ENCODE measurements around the gene PDCD1.

DNA sequence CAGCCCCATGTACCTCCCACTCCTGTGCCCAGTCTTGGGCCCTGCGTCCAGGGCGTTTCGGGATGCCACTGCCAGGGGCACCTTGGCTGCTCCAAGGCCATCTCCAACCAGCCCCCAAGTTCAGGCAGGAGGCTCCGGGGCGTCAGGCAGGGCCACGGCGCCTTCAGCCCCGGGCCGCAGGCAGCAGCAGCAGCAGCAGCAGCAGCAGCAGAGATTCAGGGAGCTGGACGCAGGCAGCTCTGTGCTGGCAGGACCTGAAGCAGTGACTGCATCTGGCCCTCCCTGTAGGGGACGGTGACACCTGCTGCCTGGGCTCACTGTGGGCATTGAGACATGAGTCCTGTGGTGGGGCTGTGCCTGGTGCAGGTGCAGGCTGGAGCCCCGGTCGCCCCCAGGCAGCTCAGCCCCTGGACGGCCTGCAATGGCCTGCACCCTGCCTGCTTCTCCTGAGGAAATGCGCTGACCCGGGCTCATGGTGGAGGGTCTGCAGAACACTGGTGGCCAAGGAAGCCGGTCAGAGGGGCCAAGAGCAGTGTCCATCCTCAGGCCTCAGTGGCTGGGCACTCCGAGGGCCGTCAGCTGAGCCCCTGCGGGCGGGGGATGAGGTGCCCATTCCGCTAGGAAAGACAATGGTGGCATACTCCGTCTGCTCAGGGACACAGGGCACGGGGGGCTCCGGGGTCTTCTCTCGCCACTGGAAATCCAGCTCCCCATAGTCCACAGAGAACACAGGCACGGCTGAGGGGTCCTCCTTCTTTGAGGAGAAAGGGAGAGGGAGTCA is 8.0 kb downstream of the PDCD1 start:
- TF ChIP-seq, protein P1, sequence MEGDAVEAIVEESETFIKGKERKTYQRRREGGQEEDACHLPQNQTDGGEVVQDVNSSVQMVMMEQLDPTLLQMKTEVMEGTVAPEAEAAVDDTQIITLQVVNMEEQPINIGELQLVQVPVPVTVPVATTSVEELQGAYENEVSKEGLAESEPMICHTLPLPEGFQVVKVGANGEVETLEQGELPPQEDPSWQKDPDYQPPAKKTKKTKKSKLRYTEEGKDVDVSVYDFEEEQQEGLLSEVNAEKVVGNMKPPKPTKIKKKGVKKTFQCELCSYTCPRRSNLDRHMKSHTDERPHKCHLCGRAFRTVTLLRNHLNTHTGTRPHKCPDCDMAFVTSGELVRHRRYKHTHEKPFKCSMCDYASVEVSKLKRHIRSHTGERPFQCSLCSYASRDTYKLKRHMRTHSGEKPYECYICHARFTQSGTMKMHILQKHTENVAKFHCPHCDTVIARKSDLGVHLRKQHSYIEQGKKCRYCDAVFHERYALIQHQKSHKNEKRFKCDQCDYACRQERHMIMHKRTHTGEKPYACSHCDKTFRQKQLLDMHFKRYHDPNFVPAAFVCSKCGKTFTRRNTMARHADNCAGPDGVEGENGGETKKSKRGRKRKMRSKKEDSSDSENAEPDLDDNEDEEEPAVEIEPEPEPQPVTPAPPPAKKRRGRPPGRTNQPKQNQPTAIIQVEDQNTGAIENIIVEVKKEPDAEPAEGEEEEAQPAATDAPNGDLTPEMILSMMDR (IDR thresholded peaks at IDR 0.05): no peak
- TF ChIP-seq POLR2A (IDR thresholded peaks at IDR 0.05) (no peak), EP300 (IDR thresholded peaks at IDR 0.05) (no peak)

All from sigmoid colon (tissue), 4 donors.